H1 (cell line): ENCODE results near the gene NUDT3. TPM values are rescaled to one million over a fixed set of nuclear protein-coding genes. Genes with fewer than 3 reads are reported as not detected.

Experiments
- CTCF ChIA-PET: fragments of 300-600 bp; sonication (Branson Sonifier 250); formaldehyde crosslinking; loops from one replicate; lab custom pipeline; 2021; ENCODE audit not compliant: partially characterized antibody; lab: Charles Lee
- POLR2A ChIA-PET: fragments of 300-600 bp; sonication (Branson Sonifier 250); formaldehyde crosslinking; loops from one replicate; lab custom pipeline; 2021; ENCODE audit warnings: inconsistent platforms; ENCODE audit not compliant: partially characterized antibody; lab: Charles Lee
- DNase-seq, 2 experiments: peaks; one replicate each; pipeline versions ENCODE4 v3.0.0 to v3.0.0-alpha.2; 2010 to 2022; ENCODE audit warnings: low spot score in 2 of 2, low read depth in 1 of 2, mixed read lengths in 1 of 2
- FAIRE-seq: peaks from 2 replicates; lab custom pipeline; 2011; peaks lifted over from hg19 to GRCh38; lab: Jason Lieb, UNC
- H2AFZ ChIP-seq: 2 replicates; pipeline ENCODE4 v1.8.1; 2012; ENCODE audit warnings: low read length, inconsistent platforms
- H2AK5ac ChIP-seq: 2 replicates; pipeline ENCODE4 v1.6.1; 2013; ENCODE audit warnings: low read depth, low read length
- H2BK120ac ChIP-seq: replicated peaks from 2 replicates; pipeline ENCODE3; 2013; ENCODE audit warnings: low read depth, low read length, inconsistent platforms
- H2BK12ac ChIP-seq: 2 replicates; pipeline ENCODE4 v1.6.1; 2013; ENCODE audit warnings: low read depth, low read length
- H2BK15ac ChIP-seq: 2 replicates; pipeline ENCODE4 v1.6.1; 2013; ENCODE audit warnings: low read length
- H2BK20ac ChIP-seq: 2 replicates; pipeline ENCODE4 v1.6.1; 2013; ENCODE audit warnings: low read length
- H2BK5ac ChIP-seq: 2 replicates; pipeline ENCODE4 v1.6.1; 2013; ENCODE audit warnings: low read depth, low read length
- H3K14ac ChIP-seq: 2 replicates; pipeline ENCODE4 v1.6.1; 2013; ENCODE audit warnings: inconsistent platforms; ENCODE audit not compliant: insufficient read length
- H3K18ac ChIP-seq: 2 replicates; pipeline ENCODE4 v1.6.1; 2013; ENCODE audit warnings: low read length; ENCODE audit errors: extremely low read depth
- H3K23ac ChIP-seq: 2 replicates; pipeline ENCODE4 v1.6.1; 2013; ENCODE audit warnings: inconsistent platforms; ENCODE audit not compliant: insufficient read length
- H3K23me2 ChIP-seq: 2 replicates; pipeline ENCODE4 v1.6.1; 2013; ENCODE audit warnings: low read depth, low read length
- H3K27ac ChIP-seq: 2 replicates; pipeline ENCODE4 v1.6.1; 2011; ENCODE audit warnings: low read depth, low read length, inconsistent platforms
- H3K27me3 ChIP-seq, 4 experiments: replicated peaks in 1 of 4; 1 replicate in 1 of 4; 2 replicates in 3 of 4; pipeline versions ENCODE4 v1.6.1 to v1.8.1; 2011 to 2013; ENCODE audit warnings: low read length in 3 of 4, mild to moderate bottlenecking in 3 of 4, inconsistent platforms in 2 of 4, mixed read lengths in 2 of 4, moderate library complexity in 1 of 4; ENCODE audit not compliant: control insufficient read depth in 3 of 4, insufficient read depth in 3 of 4; ENCODE audit errors: extremely low read depth in 1 of 4
- H3K36me3 ChIP-seq, 4 experiments: 2 replicates each; pipeline versions ENCODE4 v1.6.1 to v1.8.1; 2011 to 2013; ENCODE audit warnings: mild to moderate bottlenecking in 4 of 4, low read length in 3 of 4, moderate library complexity in 2 of 4, control low read depth in 1 of 4, inconsistent platforms in 1 of 4; ENCODE audit not compliant: insufficient read depth in 4 of 4, control insufficient read depth in 2 of 4
- H3K4ac ChIP-seq: replicated peaks from 2 replicates; pipeline ENCODE3; 2013; ENCODE audit warnings: low read length, low read depth, mixed read lengths, inconsistent platforms; ENCODE audit not compliant: insufficient read length
- H3K4me1 ChIP-seq, 4 experiments: replicated peaks in 1 of 4; 1 replicate in 1 of 4; 2 replicates in 3 of 4; pipeline versions ENCODE4 v1.6.1 to v1.8.1; 2011 to 2013; ENCODE audit warnings: low read length in 3 of 4, inconsistent platforms in 2 of 4, mixed read lengths in 1 of 4; ENCODE audit not compliant: insufficient read depth in 4 of 4, control insufficient read depth in 3 of 4
- H3K4me2 ChIP-seq, 2 experiments: 2 replicates each; pipeline versions ENCODE4 v1.6.1 to v1.8.1; 2011 to 2013; ENCODE audit warnings: low read depth in 2 of 2, low read length in 2 of 2, control low read depth in 1 of 2, inconsistent platforms in 1 of 2, mild to moderate bottlenecking in 1 of 2; ENCODE audit not compliant: insufficient read depth in 1 of 2
- H3K4me3 ChIP-seq, 4 experiments: fragments of 200-600, 300-600 bp in 1 of 4; sonication (generic), shearing (Covaris generic), sonication (Bioruptor Twin) in 1 of 4; 2 replicates each; pipeline versions ENCODE4 v1.5.1 to v1.8.1; 2011 to 2016; ENCODE audit warnings: low read length in 4 of 4, low read depth in 3 of 4, control low read depth in 2 of 4, inconsistent platforms in 2 of 4, mild to moderate bottlenecking in 2 of 4, mixed read lengths in 1 of 4, moderate library complexity in 1 of 4; ENCODE audit not compliant: insufficient read depth in 2 of 4; ENCODE audit errors: extremely low read depth in 1 of 4
- H3K56ac ChIP-seq: replicated peaks from 2 replicates; pipeline ENCODE3; 2013; ENCODE audit warnings: low read depth, mild to moderate bottlenecking, mixed read lengths, low read length, inconsistent platforms; ENCODE audit not compliant: insufficient read length
- H3K79me1 ChIP-seq: 2 replicates; pipeline ENCODE4 v1.6.1; 2013; ENCODE audit warnings: low read depth, low read length, control low read depth
- H3K79me2 ChIP-seq, 2 experiments: 2 replicates each; pipeline versions ENCODE4 v1.6.1 to v1.8.1; 2012 to 2013; ENCODE audit warnings: low read length in 2 of 2, mild to moderate bottlenecking in 2 of 2, inconsistent platforms in 1 of 2; ENCODE audit not compliant: insufficient read depth in 2 of 2, control insufficient read depth in 1 of 2
- H3K9ac ChIP-seq, 4 experiments: replicated peaks in 1 of 4; 1 replicate in 1 of 4; 2 replicates in 3 of 4; pipeline versions ENCODE4 v1.6.1 to v1.8.1; 2011 to 2013; ENCODE audit warnings: low read depth in 3 of 4, low read length in 3 of 4, control low read depth in 2 of 4, mild to moderate bottlenecking in 2 of 4, moderate library complexity in 2 of 4, inconsistent platforms in 1 of 4; ENCODE audit errors: extremely low read depth in 1 of 4
- H3K9me3 ChIP-seq, 2 experiments: 2 replicates each; pipeline versions ENCODE4 v1.6.1 to v1.8.1; 2012 to 2013; ENCODE audit warnings: mild to moderate bottlenecking in 2 of 2, moderate library complexity in 2 of 2, control low read depth in 1 of 2, inconsistent platforms in 1 of 2, low read depth in 1 of 2, low read length in 1 of 2, mixed read lengths in 1 of 2; ENCODE audit not compliant: insufficient read depth in 2 of 2
- H4K20me1 ChIP-seq, 2 experiments: replicated peaks in 1 of 2; 2 replicates each; pipeline versions ENCODE3 to v1.8.1; 2011 to 2013; ENCODE audit warnings: inconsistent platforms in 2 of 2, low read length in 2 of 2, mild to moderate bottlenecking in 1 of 2; ENCODE audit not compliant: insufficient read depth in 2 of 2, control insufficient read depth in 1 of 2
- H4K5ac ChIP-seq: 2 replicates; pipeline ENCODE4 v1.6.1; 2013; ENCODE audit warnings: low read length, low read depth, mixed read lengths, inconsistent platforms; ENCODE audit not compliant: insufficient read length
- H4K8ac ChIP-seq: 2 replicates; pipeline ENCODE4 v1.8.0; 2013; ENCODE audit warnings: mild to moderate bottlenecking, moderate library complexity, low read length, inconsistent platforms; ENCODE audit not compliant: insufficient read depth; ENCODE audit errors: extremely low read depth
- H4K91ac ChIP-seq: replicated peaks from 2 replicates; pipeline ENCODE3; 2013; ENCODE audit warnings: low read length, mixed read lengths, inconsistent platforms; ENCODE audit not compliant: insufficient read length
- ASH2L ChIP-seq: fragments of 200-600, 300-600 bp; sonication (generic); IDR thresholded peaks from one replicate; pipeline ENCODE4 v1.7.1; 2017; ENCODE audit warnings: low read length
- BACH1 ChIP-seq: IDR thresholded peaks from 2 replicates; pipeline ENCODE4 v1.6.1; 2012; ENCODE audit warnings: low read length, improper control_type of control experiment
- CHD2 ChIP-seq: IDR thresholded peaks from 2 replicates; pipeline ENCODE4 v1.6.1; 2012; ENCODE audit warnings: low read length, improper control_type of control experiment
- CREB1 ChIP-seq: IDR thresholded peaks from 2 replicates; pipeline ENCODE4 v1.6.1; 2012; ENCODE audit warnings: inconsistent platforms
- EP300 ChIP-seq, 2 experiments: IDR thresholded peaks; 1 replicate in 1 of 2; 2 replicates in 1 of 2; pipeline ENCODE4 v1.6.1; 2011 to 2012; ENCODE audit warnings: low read depth in 2 of 2, low read length in 2 of 2, mild to moderate bottlenecking in 2 of 2, borderline replicate concordance in 1 of 2, inconsistent platforms in 1 of 2, moderate library complexity in 1 of 2
- EZH2 ChIP-seq: fragments of 200-600 bp; sonication (generic); IDR thresholded peaks from 2 replicates; pipeline ENCODE4 v1.7.1; 2012; ENCODE audit warnings: low read depth, mild to moderate bottlenecking, moderate library complexity, low read length, inconsistent platforms; ENCODE audit not compliant: severe bottlenecking
- HDAC6 ChIP-seq: IDR thresholded peaks from one replicate; pipeline ENCODE4 v1.7.1; 2012; ENCODE audit warnings: low read depth, mild to moderate bottlenecking, inconsistent platforms, low read length, moderate library complexity
- JUN ChIP-seq: IDR thresholded peaks from 2 replicates; pipeline ENCODE4 v1.6.1; 2011; ENCODE audit warnings: low read depth, mild to moderate bottlenecking, improper control_type of control experiment, low read length
- KDM4A ChIP-seq: IDR thresholded peaks from one replicate; pipeline ENCODE4 v1.7.1; 2012; ENCODE audit warnings: low read depth, mild to moderate bottlenecking, moderate library complexity, low read length, inconsistent platforms; ENCODE audit not compliant: severe bottlenecking
- YY1 ChIP-seq: IDR thresholded peaks from 2 replicates; pipeline ENCODE4 v1.6.1; 2011; ENCODE audit warnings: low read depth, mild to moderate bottlenecking, low read length
- WGBS, 2 experiments: shearing (Covaris generic) in 1 of 2; methylation state at CpG; one replicate each; pipeline versions ENCODE4 v1.1.6 to v1.1.7; 2013 to 2015; ENCODE audit warnings: low lambda C conversion rate in 2 of 2, mixed read lengths in 2 of 2, inconsistent platforms in 1 of 2, low coverage in 1 of 2, missing lambda C conversion rate in 1 of 2; ENCODE audit not compliant: insufficient replicate concordance in 2 of 2, insufficient coverage in 1 of 2, insufficient read length in 1 of 2; ENCODE audit errors: extremely low coverage in 1 of 2, missing lambda C conversion rate in 1 of 2; 5-methylcytosine and 5-hydroxymethylcytosine counted together
- polyA plus RNA-seq, 7 experiments: library from polyadenylated mRNA; depleted of rRNA in 3 of 7; stranded (reverse) in 5 of 7; unstranded in 2 of 7; fragments of >200 nt in 5 of 7; fragments of 200-250 nt in 2 of 7; gene quantifications; 1 replicate in 5 of 7; 2 replicates in 1 of 7; 4 replicates in 1 of 7; pipeline versions ENCODE4 v1.2.1 to v1.2.3, GENCODE V29; 2011 to 2013; ENCODE audit warnings: missing spikeins in 2 of 7, mixed read lengths in 2 of 7
- total RNA-seq: library from RNA; stranded (reverse); fragmentation: NEBNext Ultra II Directional; extraction: Animal tissue kit (Norgen Biotek cat#: 25700); gene quantifications from 2 replicates; pipeline ENCODE4 v1.2.1, GENCODE V29; 2021
- TF ChIP-seq, protein P1 (sequence below): IDR thresholded peaks from 2 replicates; pipeline ENCODE4 v1.6.1; 2012; ENCODE audit warnings: inconsistent platforms
- TF ChIP-seq, protein P2 (sequence below): IDR thresholded peaks from 2 replicates; pipeline ENCODE4 v1.6.1; 2012; ENCODE audit warnings: low read length, inconsistent platforms

The NUDT3 gene
- total and polyA plus RNA-seq, 2 of the 8 experiments (the other 6 are each of a cell fraction or from before 2014, with no cell fraction given) = 14.1 to 36.9 TPM

DNA sequence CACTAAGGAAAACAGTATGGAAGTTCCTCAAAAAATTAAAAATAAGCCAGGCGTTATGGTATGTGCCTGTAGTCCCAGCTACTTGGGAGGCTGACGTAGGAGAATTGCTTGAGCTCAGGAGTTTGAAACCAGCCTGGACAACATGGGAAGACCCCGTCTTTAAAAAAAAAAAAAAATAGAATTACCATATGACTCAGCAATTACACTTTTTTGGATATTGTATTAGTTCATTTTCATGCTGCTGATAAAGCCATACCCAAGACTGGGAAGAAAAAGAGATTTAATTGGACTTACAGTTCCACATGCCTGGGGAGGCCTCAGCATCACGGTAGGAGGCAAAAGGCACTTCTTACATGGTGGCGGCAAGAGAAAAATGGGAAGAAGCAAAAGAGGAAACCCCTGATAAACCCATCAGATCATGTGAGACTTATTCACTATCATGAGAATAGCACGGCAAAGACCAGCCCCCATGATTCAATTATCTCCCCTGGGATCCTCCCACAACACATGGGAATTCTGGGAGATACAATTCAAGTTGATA is 132.9 kb downstream of the NUDT3 start:
- Histone ChIP-seq H3K4me1 (no peaks in the 10 kb centered on the region), H3K23me2 (no peaks in the 10 kb centered on the region), H4K5ac (no peak overlapping the region), H2AK5ac (no peak overlapping the region), H4K91ac (no peak overlapping the region), H3K4me2 (no peak overlapping the region), H3K23ac (no peak overlapping the region), H3K56ac (no peak overlapping the region), H3K18ac (no peak overlapping the region), H3K4ac (no peak overlapping the region), H2AFZ (no peak overlapping the region), H3K36me3 (no peaks in the 10 kb centered on the region), H3K79me2 (no peaks in the 10 kb centered on the region), H3K27me3 (no peaks in the 10 kb centered on the region), H3K14ac (no peak overlapping the region), H3K9ac (no peak overlapping the region), H3K4me3 (no peak overlapping the region), H2BK12ac (no peak overlapping the region), H3K9me3 (peaks cover 0 to 6% of the 10 kb centered on the region in 2 experiments; a peak in 1 of 4 replicates), H4K8ac (no peak overlapping the region), H2BK5ac (no peak overlapping the region), H3K27ac (no peak overlapping the region), H2BK20ac (no peak overlapping the region), H2BK15ac (no peak overlapping the region), H2BK120ac (no peak overlapping the region), H3K79me1 (no peaks in the 10 kb centered on the region), H4K20me1 (no peaks in the 10 kb centered on the region)
- FAIRE-seq (no peak), DNase-seq (no peak)
- ChIA-PET POLR2A (no interaction called here), CTCF (interaction anchor here (2.2 kb wide), 1 partner anchor 10 kb away, joined by 7 read pairs; the partner anchor contains the start of gene SMIM29)
- WGBS, 2 experiments = 92% methylated on average over 6 of the region's 6 CpGs; no CpG with 5 or more reads in 1 of the 2 experiments
- TF ChIP-seq BACH1 (no peak), CHD2 (no peak), HDAC6 (no peak), KDM4A (no peak), JUN (no peak), YY1 (no peak), CREB1 (no peak), EZH2 (no peak), ASH2L (no peak), EP300 (IDR thresholded peaks at IDR 0.05; ENCODE audit: borderline replicate concordance in 1 of 2, low read depth in 2 of 2, low read length in 2 of 2) (no peak)
- TF ChIP-seq, protein P1, sequence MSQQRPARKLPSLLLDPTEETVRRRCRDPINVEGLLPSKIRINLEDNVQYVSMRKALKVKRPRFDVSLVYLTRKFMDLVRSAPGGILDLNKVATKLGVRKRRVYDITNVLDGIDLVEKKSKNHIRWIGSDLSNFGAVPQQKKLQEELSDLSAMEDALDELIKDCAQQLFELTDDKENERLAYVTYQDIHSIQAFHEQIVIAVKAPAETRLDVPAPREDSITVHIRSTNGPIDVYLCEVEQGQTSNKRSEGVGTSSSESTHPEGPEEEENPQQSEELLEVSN = no peak
- TF ChIP-seq, protein P2, sequence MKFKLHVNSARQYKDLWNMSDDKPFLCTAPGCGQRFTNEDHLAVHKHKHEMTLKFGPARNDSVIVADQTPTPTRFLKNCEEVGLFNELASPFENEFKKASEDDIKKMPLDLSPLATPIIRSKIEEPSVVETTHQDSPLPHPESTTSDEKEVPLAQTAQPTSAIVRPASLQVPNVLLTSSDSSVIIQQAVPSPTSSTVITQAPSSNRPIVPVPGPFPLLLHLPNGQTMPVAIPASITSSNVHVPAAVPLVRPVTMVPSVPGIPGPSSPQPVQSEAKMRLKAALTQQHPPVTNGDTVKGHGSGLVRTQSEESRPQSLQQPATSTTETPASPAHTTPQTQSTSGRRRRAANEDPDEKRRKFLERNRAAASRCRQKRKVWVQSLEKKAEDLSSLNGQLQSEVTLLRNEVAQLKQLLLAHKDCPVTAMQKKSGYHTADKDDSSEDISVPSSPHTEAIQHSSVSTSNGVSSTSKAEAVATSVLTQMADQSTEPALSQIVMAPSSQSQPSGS = no peak
